Neuronal stem cell (in vitro differentiated cells): ENCODE data around the gene SRRM1.
A peak's percentile ranks its signal among the peaks of the same experiment; 100 is the strongest.
"Not testable (repeated sequence)": the region's sequence is repeated elsewhere in the genome, so short reads cannot be mapped to it uniquely, and the experiment has no call there.

Experiments
- DNase-seq: peaks from one replicate; pipeline ENCODE4 v3.0.0-alpha.2; 2013; ENCODE audit warnings: low spot score
- H2AFZ ChIP-seq: one replicate; pipeline ENCODE4 v1.6.1; 2013; ENCODE audit warnings: mild to moderate bottlenecking, low read length, inconsistent platforms
- H2AK5ac ChIP-seq: 2 replicates; pipeline ENCODE4 v1.6.1; 2013; ENCODE audit warnings: low read depth, mild to moderate bottlenecking, inconsistent platforms, low read length, moderate library complexity, mixed read lengths
- H2BK120ac ChIP-seq: 2 replicates; pipeline ENCODE4 v1.6.1; 2013; ENCODE audit warnings: low read depth, mild to moderate bottlenecking, inconsistent platforms, low read length, moderate library complexity, mixed read lengths
- H2BK12ac ChIP-seq: one replicate; pipeline ENCODE4 v1.6.1; 2013; ENCODE audit warnings: low read length, inconsistent platforms
- H2BK15ac ChIP-seq: 2 replicates; pipeline ENCODE4 v1.6.1; 2013; ENCODE audit warnings: mild to moderate bottlenecking, low read length, inconsistent platforms, mixed read lengths
- H2BK5ac ChIP-seq: one replicate; pipeline ENCODE4 v1.6.1; 2013; ENCODE audit warnings: inconsistent platforms, mild to moderate bottlenecking, low read length, moderate library complexity
- H3K14ac ChIP-seq: one replicate; pipeline ENCODE4 v1.6.1; 2013; ENCODE audit warnings: low read length, inconsistent platforms
- H3K18ac ChIP-seq: 2 replicates; pipeline ENCODE4 v1.6.1; 2013; ENCODE audit warnings: low read length, inconsistent platforms
- H3K23ac ChIP-seq: 2 replicates; pipeline ENCODE4 v1.6.1; 2013; ENCODE audit warnings: low read depth, mild to moderate bottlenecking, mixed read lengths, low read length, inconsistent platforms; ENCODE audit not compliant: poor library complexity
- H3K27ac ChIP-seq: replicated peaks from 3 replicates; pipeline ENCODE4 v1.5.1; 2013; ENCODE audit warnings: low read length, inconsistent platforms
- H3K27me3 ChIP-seq, 3 experiments: 2 replicates each; pipeline ENCODE4 v1.6.1; 2013; ENCODE audit warnings: low read length in 3 of 3, mild to moderate bottlenecking in 2 of 3, inconsistent platforms in 1 of 3, low read depth in 1 of 3, mixed read lengths in 1 of 3, moderate library complexity in 1 of 3; ENCODE audit not compliant: control insufficient read depth in 3 of 3, insufficient read depth in 3 of 3
- H3K36me3 ChIP-seq, 2 donors: replicated peaks in 1 of 2; 2 replicates each; pipeline ENCODE4 v1.6.1; 2013; ENCODE audit warnings: low read length in 2 of 2; ENCODE audit not compliant: control insufficient read depth in 2 of 2, insufficient read depth in 2 of 2
- H3K4ac ChIP-seq: 2 replicates; pipeline ENCODE4 v1.6.1; 2013; ENCODE audit warnings: inconsistent platforms, mild to moderate bottlenecking, low read length, moderate library complexity
- H3K4me1 ChIP-seq, 2 donors: 1 replicate in 1 of 2; 2 replicates in 1 of 2; pipeline ENCODE4 v1.6.1; 2013; ENCODE audit warnings: low read length in 2 of 2, low read depth in 1 of 2; ENCODE audit not compliant: control insufficient read depth in 2 of 2, insufficient read depth in 1 of 2
- H3K4me2 ChIP-seq: one replicate; pipeline ENCODE4 v1.6.1; 2013; ENCODE audit warnings: mild to moderate bottlenecking, low read length, inconsistent platforms; ENCODE audit not compliant: insufficient read depth, poor library complexity, severe bottlenecking
- H3K4me3 ChIP-seq, 2 donors: 2 replicates each; pipeline ENCODE4 v1.5.1; 2013; ENCODE audit warnings: low read length in 2 of 2, mild to moderate bottlenecking in 2 of 2, inconsistent platforms in 1 of 2, moderate library complexity in 1 of 2
- H3K79me1 ChIP-seq: one replicate; pipeline ENCODE4 v1.6.1; 2013; ENCODE audit warnings: low read depth, mild to moderate bottlenecking, inconsistent platforms, low read length, moderate library complexity
- H3K9ac ChIP-seq: one replicate; pipeline ENCODE4 v1.6.1; 2013; ENCODE audit warnings: mild to moderate bottlenecking, low read depth, low read length, inconsistent platforms; ENCODE audit not compliant: poor library complexity
- H3K9me3 ChIP-seq, 2 donors: replicated peaks in 1 of 2; 2 replicates each; pipeline versions ENCODE3 to v1.6.1; 2013; ENCODE audit warnings: low read length in 2 of 2, mild to moderate bottlenecking in 2 of 2, inconsistent platforms in 1 of 2, low read depth in 1 of 2, mixed read lengths in 1 of 2, moderate library complexity in 1 of 2; ENCODE audit not compliant: control insufficient read depth in 2 of 2, insufficient read depth in 1 of 2
- H4K8ac ChIP-seq: one replicate; pipeline ENCODE4 v1.6.1; 2013; ENCODE audit warnings: low read depth, mild to moderate bottlenecking, inconsistent platforms, low read length, moderate library complexity
- H4K91ac ChIP-seq: one replicate; pipeline ENCODE4 v1.6.1; 2013; ENCODE audit warnings: low read length, low read depth, mild to moderate bottlenecking, inconsistent platforms; ENCODE audit not compliant: poor library complexity
- WGBS, 2 donors: extraction: QIAGEN DNeasy Blood & Tissue Kit; methylation state at CpG; one replicate each; pipeline ENCODE4 v1.1.7; 2013; ENCODE audit warnings: missing lambda C conversion rate in 2 of 2, mixed read lengths in 1 of 2; ENCODE audit not compliant: insufficient read length in 2 of 2, insufficient replicate concordance in 1 of 2; ENCODE audit errors: extremely low coverage in 2 of 2; 5-methylcytosine and 5-hydroxymethylcytosine counted together

SRRM1 gene

GRCh38 chr1:24695202-24695974 lies 52.3 kb downstream of the SRRM1 start:
- no peaks in the 10 kb centered on the region for H3K27me3 ChIP-seq
- no CpG with 5 or more reads among the region's 7 CpGs for WGBS, 2 donors

GRCh38 chr1:24696041-24696755 lies 53.1 kb downstream of the SRRM1 start:
- Histone ChIP-seq H3K4ac (no peak overlapping the region), H2BK15ac (no peak overlapping the region), H2BK120ac (no peak overlapping the region), H3K36me3 (no peaks in the 10 kb centered on the region), H3K27me3 (no peaks in the 10 kb centered on the region), H3K79me1 (no peaks in the 10 kb centered on the region), H2BK12ac (no peak overlapping the region), H3K4me2 (no peak overlapping the region), H3K9me3 (peaks cover 0 to 1% of the 10 kb centered on the region in 2 donors), H4K91ac (no peak overlapping the region), H3K9ac (no peak overlapping the region), H3K4me3 (no peak overlapping the region), H2BK5ac (no peak overlapping the region), H3K14ac (no peak overlapping the region), H2AK5ac (peak overlapping the region; percentile 82), H3K23ac (no peak overlapping the region), H3K18ac (no peak overlapping the region), H4K8ac (no peak overlapping the region), H3K27ac (no peak overlapping the region), H3K4me1 (no peaks in the 10 kb centered on the region), H2AFZ (no peak overlapping the region)
- no peak for DNase-seq
- WGBS, 2 donors, result no CpG with 5 or more reads among the region's 5 CpGs

More at GRCh38 chr1:24695202-24695974, 52.3 kb downstream of the SRRM1 start:
- H3K4me3 ChIP-seq, result no peak overlapping the region
- peak overlapping the region; percentile 61 for H3K18ac ChIP-seq
- no peak overlapping the region for H2BK5ac ChIP-seq
- H3K4me2 ChIP-seq, result no peak overlapping the region
- no peak overlapping the region for H2BK15ac ChIP-seq
- no peak overlapping the region for H3K23ac ChIP-seq
- H3K36me3 ChIP-seq, result no peaks in the 10 kb centered on the region
- H2AK5ac ChIP-seq, result peak overlapping the region; percentile 82
- no peaks in the 10 kb centered on the region for H3K4me1 ChIP-seq
- H3K27ac ChIP-seq, result no peak overlapping the region
- H3K79me1 ChIP-seq, result no peaks in the 10 kb centered on the region
- peaks cover 0 to 3% of the 10 kb centered on the region in 2 donors for H3K9me3 ChIP-seq
- H3K4ac ChIP-seq, result no peak overlapping the region
- no peak overlapping the region for H4K8ac ChIP-seq
- no peak overlapping the region for H2AFZ ChIP-seq
- H3K9ac ChIP-seq, result no peak overlapping the region
- H2BK120ac ChIP-seq, result no peak overlapping the region
- no peak overlapping the region for H3K14ac ChIP-seq
- no peak for DNase-seq
- H4K91ac ChIP-seq, result no peak overlapping the region
- no peak overlapping the region for H2BK12ac ChIP-seq

GRCh38 chr1:24696756-24697330 lies 53.7 kb downstream of the SRRM1 start:
- Histone ChIP-seq H3K4me3 (no peak overlapping the region), H2AK5ac (no peak overlapping the region), H3K9me3 (no peaks in the 10 kb centered on the region), H4K8ac (no peak overlapping the region), H3K27ac (no peak overlapping the region), H3K27me3 (no peaks in the 10 kb centered on the region), H3K4me2 (no peak overlapping the region), H3K9ac (no peak overlapping the region), H3K14ac (no peak overlapping the region), H3K18ac (no peak overlapping the region), H3K4ac (no peak overlapping the region), H2BK120ac (no peak overlapping the region), H3K79me1 (no peaks in the 10 kb centered on the region), H2BK12ac (no peak overlapping the region), H2AFZ (peak overlapping the region; percentile 49), H2BK15ac (no peak overlapping the region), H4K91ac (no peak overlapping the region), H3K4me1 (no peaks in the 10 kb centered on the region), H2BK5ac (no peak overlapping the region), H3K36me3 (no peaks in the 10 kb centered on the region), H3K23ac (no peak overlapping the region)
- WGBS, 2 donors, result no CpG with 5 or more reads among the region's 15 CpGs
- DNase-seq, result no peak

GRCh38 chr1:24697453-24698001 lies 54.4 kb downstream of the SRRM1 start:
- H3K4me1 ChIP-seq, H2BK5ac ChIP-seq, H3K27me3 ChIP-seq, H3K9ac ChIP-seq, H3K23ac ChIP-seq, H3K9me3 ChIP-seq, H2BK120ac ChIP-seq, H4K8ac ChIP-seq, H2AK5ac ChIP-seq, H3K4me3 ChIP-seq, H3K18ac ChIP-seq, H3K27ac ChIP-seq, H3K79me1 ChIP-seq, H3K14ac ChIP-seq, H3K4me2 ChIP-seq, DNase-seq, H3K4ac ChIP-seq, H3K36me3 ChIP-seq, H2BK12ac ChIP-seq, H2BK15ac ChIP-seq, H4K91ac ChIP-seq: not testable (repeated sequence)
- peak overlapping the region; percentile 49 for H2AFZ ChIP-seq
- WGBS, 2 donors, result no CpG with 5 or more reads among the region's 7 CpGs
